MG63 (cell line): ENCODE results near the gene RGL2. TPM values are rescaled to one million over a fixed set of nuclear protein-coding genes. Genes with fewer than 3 reads are reported as not detected.
A peak's percentile ranks its signal among the peaks of the same experiment; 100 is the strongest.
"Not testable (repeated sequence)": the region's sequence is repeated elsewhere in the genome, so short reads cannot be mapped to it uniquely, and the experiment has no call there.

Source experiments
- DNase-seq: peaks from one replicate; pipeline ENCODE4 v3.0.0-alpha.2; 2020
- H3K27me3 ChIP-seq: fragments of 250-450 bp; sonication (Bioruptor Pico); 2 replicates; pipeline ENCODE4 v1.5.1; 2020; ENCODE audit warnings: mild to moderate bottlenecking, moderate library complexity
- H3K36me3 ChIP-seq: fragments of 250-450 bp; sonication (Bioruptor Pico); 2 replicates; pipeline ENCODE4 v1.5.1; 2020; ENCODE audit warnings: mild to moderate bottlenecking, moderate library complexity
- H3K4me3 ChIP-seq: fragments of 250-450 bp; sonication (Bioruptor Pico); 2 replicates; pipeline ENCODE4 v1.5.1; 2020; ENCODE audit warnings: mild to moderate bottlenecking, moderate library complexity
- H3K9me3 ChIP-seq: fragments of 250-450 bp; sonication (Bioruptor Pico); 2 replicates; pipeline ENCODE4 v1.5.1; 2020; ENCODE audit warnings: mild to moderate bottlenecking, moderate library complexity
- total RNA-seq: library from RNA; depleted of rRNA; stranded (reverse); fragments of >200 nt; shearing (Covaris generic); gene quantifications from 2 replicates; pipeline ENCODE4 v1.2.3, GENCODE V29; 2014; ENCODE audit warnings: low replicate concordance; rRNA removed

The RGL2 gene
- 71.9 and 123 TPM in 2 replicates for total RNA-seq

DNA sequence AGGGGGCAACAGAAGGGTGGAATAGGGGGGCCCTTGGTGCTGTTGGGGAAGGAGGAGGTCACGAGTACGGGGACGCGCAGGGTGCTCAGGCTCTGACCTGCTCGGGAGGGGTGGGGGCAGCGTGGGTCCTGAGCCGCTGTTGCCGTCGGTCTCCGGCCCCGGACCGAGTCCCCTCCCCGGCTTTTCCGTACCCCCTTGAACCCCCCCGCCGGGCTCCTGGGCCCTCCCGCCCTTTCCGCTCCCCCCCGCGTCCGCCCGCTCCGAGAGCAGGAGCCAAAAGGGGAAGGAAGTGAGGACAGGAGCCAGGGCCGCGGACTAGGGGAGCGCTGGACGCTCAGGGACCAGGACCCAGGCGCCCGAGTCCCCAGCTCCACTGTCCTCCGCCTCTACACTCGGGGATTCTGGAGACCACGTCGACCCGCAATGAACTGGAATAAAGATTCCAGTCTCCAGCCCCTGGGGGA, at the start of gene RGL2:
Gene RGL2 (minus strand): TSS at position 170 of the 464 bp plus-strand sequence. CDS start 332 bp downstream, outside the sequence.
- Histone ChIP-seq H3K9me3 (no peaks in the 10 kb centered on the region), H3K4me3 (peak within 1 kb of the TSS; percentile 78), H3K36me3 (peaks cover 54% of the 10 kb centered on the region), H3K27me3 (no peaks in the 10 kb centered on the region)
- peak; percentile 96 for DNase-seq

GRCh38 chr6:33347816-33348215, 49.1 kb upstream of the RGL2 start:
- no peaks in the 10 kb centered on the region for H3K36me3 ChIP-seq
- no peak overlapping the region for H3K4me3 ChIP-seq
- no peaks in the 10 kb centered on the region for H3K27me3 ChIP-seq
- no peak for DNase-seq
- no peaks in the 10 kb centered on the region for H3K9me3 ChIP-seq

DNA sequence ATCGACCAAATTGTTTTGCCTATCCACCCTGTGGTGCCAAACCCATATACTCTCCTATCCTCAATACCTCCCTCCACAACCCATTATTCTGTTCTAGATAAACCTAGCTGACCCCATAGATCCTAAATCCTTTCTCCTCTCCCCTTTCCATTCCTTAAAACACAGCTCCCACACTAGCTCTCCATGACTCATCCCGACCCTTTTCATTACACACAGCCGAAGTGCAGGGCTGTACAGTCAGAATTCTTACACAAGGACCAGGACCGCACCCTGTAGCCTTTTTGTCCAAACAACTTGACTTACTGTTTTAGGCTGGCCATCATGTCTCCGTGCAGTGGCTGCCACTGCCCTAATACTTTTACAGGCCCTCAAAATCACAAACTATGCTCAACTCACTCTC, 48.2 kb upstream of the RGL2 start:
- H3K9me3 ChIP-seq: not testable (repeated sequence)
- DNase-seq: peak; percentile 3

GRCh38 chr6:33344701-33345697, 46.3 kb upstream of the RGL2 start:
- Histone ChIP-seq H3K36me3 (no peaks in the 10 kb centered on the region), H3K27me3 (no peaks in the 10 kb centered on the region), H3K9me3 (no peaks in the 10 kb centered on the region), H3K4me3 (no peak overlapping the region)
- DNase-seq: peak; percentile 44

More for the DNA sequence above, 48.2 kb upstream of the RGL2 start:
- not testable (repeated sequence) for H3K36me3 ChIP-seq, H3K4me3 ChIP-seq, H3K27me3 ChIP-seq

- DNase-seq: no peak
- H3K36me3 ChIP-seq: no peaks in the 10 kb centered on the region
- H3K9me3 ChIP-seq: no peaks in the 10 kb centered on the region
- no peak overlapping the region for H3K4me3 ChIP-seq
- H3K27me3 ChIP-seq: no peaks in the 10 kb centered on the region
Observed at GRCh38 chr6:33343953-33344611, 45.3 kb upstream of the RGL2 start.

DNA sequence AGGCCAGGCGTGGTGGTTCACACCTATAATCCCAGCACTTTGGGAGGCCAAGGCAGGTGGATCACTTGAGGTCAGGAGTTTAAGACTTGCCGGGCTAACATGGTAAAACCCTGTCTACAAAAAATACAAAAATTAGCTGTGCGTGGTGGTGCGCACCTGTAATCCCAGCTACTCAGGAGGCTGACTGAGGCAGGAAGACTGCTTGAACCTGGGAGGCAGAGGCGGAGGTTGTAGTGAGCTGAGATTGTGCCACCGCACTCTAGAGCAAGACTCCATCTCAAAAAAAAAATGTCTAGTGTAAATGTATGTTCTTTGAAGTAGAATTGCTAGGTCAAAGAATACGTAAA, 44.8 kb upstream of the RGL2 start:
- H3K36me3 ChIP-seq, DNase-seq, H3K9me3 ChIP-seq, H3K4me3 ChIP-seq, H3K27me3 ChIP-seq: not testable (repeated sequence)

DNA sequence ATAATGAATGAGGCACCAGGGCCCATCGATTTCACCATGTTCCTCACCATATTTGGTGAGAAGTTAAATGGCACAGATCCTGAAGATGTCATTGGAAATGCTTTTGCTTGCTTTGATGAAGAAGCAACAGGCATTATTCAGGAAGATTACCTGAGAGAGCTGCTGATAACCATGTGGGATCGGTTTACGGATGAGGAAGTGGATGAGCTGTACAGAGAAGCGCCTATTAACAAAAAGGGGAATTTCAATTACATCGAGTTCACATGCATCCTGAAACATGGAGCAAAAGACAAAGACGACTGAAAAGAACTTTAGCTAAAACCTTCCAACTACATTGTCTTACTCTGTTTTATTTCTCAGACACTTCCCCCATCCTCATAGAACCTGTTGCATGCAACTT, 40.5 kb upstream of the RGL2 start:
- Histone ChIP-seq H3K4me3 (no peak overlapping the region), H3K27me3 (no peaks in the 10 kb centered on the region), H3K9me3 (no peaks in the 10 kb centered on the region), H3K36me3 (no peaks in the 10 kb centered on the region)
- no peak for DNase-seq

- Histone ChIP-seq H3K27me3 (no peaks in the 10 kb centered on the region), H3K4me3 (no peak overlapping the region), H3K36me3 (no peaks in the 10 kb centered on the region), H3K9me3 (no peaks in the 10 kb centered on the region)
- DNase-seq: no peak
Observed at GRCh38 chr6:33336495-33336894, 37.8 kb upstream of the RGL2 start.

- no peak for DNase-seq
- H3K4me3 ChIP-seq: no peak overlapping the region
- no peaks in the 10 kb centered on the region for H3K27me3 ChIP-seq
- H3K9me3 ChIP-seq: no peaks in the 10 kb centered on the region
- no peaks in the 10 kb centered on the region for H3K36me3 ChIP-seq
Observed at GRCh38 chr6:33335916-33336315, 37.2 kb upstream of the RGL2 start.

- no peaks in the 10 kb centered on the region for H3K9me3 ChIP-seq
- H3K27me3 ChIP-seq: no peaks in the 10 kb centered on the region
- DNase-seq: no peak
- no peaks in the 10 kb centered on the region for H3K36me3 ChIP-seq
- no peak overlapping the region for H3K4me3 ChIP-seq
Observed at GRCh38 chr6:33333666-33334065, 34.9 kb upstream of the RGL2 start.

DNA sequence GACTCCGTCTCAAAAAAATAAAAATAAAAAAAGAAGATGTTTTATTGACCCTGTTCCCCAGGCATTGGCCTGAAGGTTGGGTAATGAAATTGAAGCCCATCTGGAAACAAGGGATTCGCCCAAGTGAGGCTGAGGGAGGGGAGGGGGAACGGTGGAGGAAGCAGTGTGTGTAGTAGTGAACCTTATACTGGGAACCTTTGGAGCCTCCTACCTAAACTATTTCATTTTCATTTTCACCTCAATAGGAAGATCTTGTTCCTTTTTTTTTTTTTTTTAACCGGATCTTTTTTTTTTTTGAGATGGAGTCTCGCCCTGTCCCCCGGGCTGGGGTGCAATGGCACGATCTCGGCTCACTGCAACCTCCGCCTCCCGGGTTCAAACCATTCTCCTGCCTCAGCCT, 32.0 kb upstream of the RGL2 start:
- H3K36me3 ChIP-seq: no peaks in the 10 kb centered on the region
- no peak overlapping the region for H3K4me3 ChIP-seq
- no peaks in the 10 kb centered on the region for H3K27me3 ChIP-seq
- no peak for DNase-seq
- H3K9me3 ChIP-seq: no peaks in the 10 kb centered on the region

DNA sequence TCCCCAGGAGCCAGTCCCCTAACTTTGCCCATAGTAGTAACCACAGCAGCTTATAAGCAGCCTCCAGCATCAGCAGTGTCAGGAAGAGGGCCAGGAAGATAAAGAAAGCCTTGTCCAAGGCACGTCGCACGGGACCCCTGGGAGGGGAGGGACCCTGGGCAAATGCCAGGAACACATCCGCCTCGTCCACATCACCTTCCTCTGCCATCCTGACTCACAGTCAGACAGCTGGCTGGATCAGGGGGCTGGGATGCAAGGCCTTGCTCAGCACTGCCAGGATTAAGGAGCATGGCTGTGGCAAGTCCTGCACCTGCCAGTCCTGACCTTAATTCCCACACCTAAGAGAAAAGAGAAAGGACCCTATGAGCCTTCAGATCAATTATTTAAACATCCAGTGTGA, 30.3 kb upstream of the RGL2 start:
- no peaks in the 10 kb centered on the region for H3K36me3 ChIP-seq
- H3K4me3 ChIP-seq: no peak overlapping the region
- H3K27me3 ChIP-seq: no peaks in the 10 kb centered on the region
- no peaks in the 10 kb centered on the region for H3K9me3 ChIP-seq
- DNase-seq: no peak

- Histone ChIP-seq H3K27me3 (no peaks in the 10 kb centered on the region), H3K4me3 (peak overlapping the region; percentile 73; the same call in 1 of the 2 replicates), H3K9me3 (no peaks in the 10 kb centered on the region), H3K36me3 (peaks cover 13% of the 10 kb centered on the region)
- no peak for DNase-seq
Observed at GRCh38 chr6:33324125-33324524, 25.4 kb upstream of the RGL2 start.

GRCh38 chr6:33323623-33323948, 24.8 kb upstream of the RGL2 start:
- Histone ChIP-seq H3K36me3 (peaks cover 18% of the 10 kb centered on the region), H3K9me3 (no peaks in the 10 kb centered on the region), H3K4me3 (peak overlapping the region; percentile 73), H3K27me3 (no peaks in the 10 kb centered on the region)
- DNase-seq: no peak

DNA sequence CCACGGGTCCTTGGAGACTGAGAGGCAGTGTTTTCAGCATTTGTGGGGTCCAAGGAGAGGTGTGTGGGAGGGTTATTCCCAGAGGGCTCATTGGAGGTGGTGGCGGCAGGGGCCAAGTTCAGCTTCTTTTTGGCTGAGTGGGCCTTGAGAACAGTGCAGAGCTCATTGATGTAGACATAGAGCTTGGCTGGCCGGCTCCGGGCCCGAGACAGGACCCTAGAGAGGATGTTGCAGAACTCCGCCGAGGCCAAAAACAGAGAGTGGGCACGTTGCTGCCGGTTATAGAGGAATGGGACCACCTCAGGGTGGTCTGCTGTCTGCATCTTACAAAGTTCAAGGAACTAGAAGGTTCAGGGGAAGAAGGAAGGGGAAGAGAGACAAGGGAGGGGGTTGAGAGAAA, 22.5 kb upstream of the RGL2 start:
- Histone ChIP-seq H3K9me3 (no peaks in the 10 kb centered on the region), H3K4me3 (no peak overlapping the region), H3K36me3 (peaks cover 18% of the 10 kb centered on the region), H3K27me3 (no peaks in the 10 kb centered on the region)
- no peak for DNase-seq

- DNase-seq: no peak
- Histone ChIP-seq H3K36me3 (peaks cover 18% of the 10 kb centered on the region), H3K4me3 (no peak overlapping the region), H3K9me3 (no peaks in the 10 kb centered on the region), H3K27me3 (no peaks in the 10 kb centered on the region)
Observed at GRCh38 chr6:33320315-33321181, 21.8 kb upstream of the RGL2 start.

DNA sequence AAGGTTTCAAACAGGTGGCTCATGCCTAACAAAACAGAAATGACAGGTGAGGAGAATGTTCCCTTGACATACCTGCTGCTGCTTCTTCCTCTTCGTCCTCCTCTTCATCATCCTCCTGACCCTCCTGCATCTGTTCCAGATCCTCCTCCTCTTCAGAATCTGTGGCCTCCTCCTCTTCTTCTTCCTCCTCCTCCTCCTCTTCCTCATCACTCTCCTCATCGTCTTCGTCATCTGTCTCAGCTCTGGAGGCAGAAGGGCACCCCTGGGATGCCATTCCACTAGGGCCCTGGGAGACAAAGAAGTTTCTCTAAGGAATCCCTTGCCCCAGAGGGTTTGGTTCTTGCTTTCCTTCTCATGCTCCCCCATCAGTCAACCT, 21.2 kb upstream of the RGL2 start:
- Histone ChIP-seq H3K27me3 (no peaks in the 10 kb centered on the region), H3K36me3 (peaks cover 18% of the 10 kb centered on the region), H3K4me3 (no peak overlapping the region), H3K9me3 (no peaks in the 10 kb centered on the region)
- DNase-seq: no peak
